Panc1 (cell line): ENCODE measurements around the gene C20orf204. TPM values are rescaled to one million over a fixed set of nuclear protein-coding genes. Genes with fewer than 3 reads are reported as not detected.
A peak's percentile ranks its signal among the peaks of the same experiment; 100 is the strongest.

Experiments
- ATAC-seq: fragments of 200-7000 bp; cut with Tn5 transposase; 2 replicates; pipeline ENCODE4 v1.9.1; 2020; ENCODE audit warnings: mild to moderate bottlenecking, moderate library complexity
- BruUV-seq: library from RNA; stranded (reverse); fragments of 400-500 nt; replicated peaks from 2 replicates; lab custom pipeline; 2021; lab: Mats Ljungman, UMichigan
- CTCF ChIA-PET: fragments of 300-600 bp; sonication (Branson Sonifier 250); formaldehyde crosslinking; loops from one replicate; lab custom pipeline; 2022; ENCODE audit warnings: antibody characterized with exemption; lab: Charles Lee
- POLR2A ChIA-PET: fragments of 300-600 bp; sonication (Branson Sonifier 250); formaldehyde crosslinking; loops from one replicate; lab custom pipeline; 2022; ENCODE audit warnings: antibody characterized with exemption; lab: Charles Lee
- DNase-seq: peaks from one replicate; pipeline ENCODE4 v3.0.0-alpha.2; 2010; ENCODE audit warnings: low read depth, low spot score
- H3K27ac ChIP-seq: 2 replicates; pipeline ENCODE4 v1.5.1; 2011; ENCODE audit warnings: mild to moderate bottlenecking, low read length, inconsistent platforms
- H3K27me3 ChIP-seq: fragments of 200-500 bp; sonication (Bioruptor generic); 2 replicates; pipeline ENCODE4 v1.6.0; 2014; ENCODE audit warnings: low read length, inconsistent platforms; ENCODE audit not compliant: control insufficient read depth, insufficient read depth
- H3K36me3 ChIP-seq: fragments of 200-500 bp; sonication (Bioruptor generic); 2 replicates; pipeline ENCODE4 v1.5.1; 2014; ENCODE audit warnings: inconsistent platforms, mild to moderate bottlenecking, low read length, moderate library complexity; ENCODE audit not compliant: control insufficient read depth, insufficient read depth
- H3K4me1 ChIP-seq: 2 replicates; pipeline ENCODE4 v1.5.1; 2011; ENCODE audit warnings: inconsistent platforms, mild to moderate bottlenecking, low read length, moderate library complexity; ENCODE audit not compliant: control insufficient read depth, insufficient read depth
- H3K4me3 ChIP-seq, 2 experiments: 2 replicates each; pipeline ENCODE4 v1.5.1; 2011 to 2012; ENCODE audit warnings: low read depth in 2 of 2, low read length in 2 of 2, mild to moderate bottlenecking in 2 of 2, inconsistent platforms in 1 of 2, moderate library complexity in 1 of 2
- H3K9me3 ChIP-seq: fragments of 200-500 bp; sonication (Bioruptor generic); 2 replicates; pipeline ENCODE4 v1.5.1; 2014; ENCODE audit warnings: low read depth, mild to moderate bottlenecking, inconsistent platforms, low read length, moderate library complexity; ENCODE audit not compliant: control insufficient read depth, insufficient read depth
- POLR2AphosphoS5 ChIP-seq: IDR thresholded peaks from 2 replicates; pipeline ENCODE4 v1.6.1; 2012; ENCODE audit warnings: mild to moderate bottlenecking, low read depth, low read length, moderate library complexity
- REST ChIP-seq, 2 experiments: IDR thresholded peaks; 2 replicates each; pipeline ENCODE4 v1.6.1; 2011 to 2012; ENCODE audit warnings: low read depth in 2 of 2, control low read depth in 1 of 2, low read length in 1 of 2, mild to moderate bottlenecking in 1 of 2, moderate library complexity in 1 of 2; ENCODE audit not compliant: insufficient read depth in 1 of 2
- SIN3A ChIP-seq: IDR thresholded peaks from 2 replicates; pipeline ENCODE4 v1.6.1; 2012; ENCODE audit warnings: low read depth, mild to moderate bottlenecking, low read length, moderate library complexity, borderline replicate concordance; ENCODE audit not compliant: insufficient read depth
- TCF7L2 ChIP-seq: IDR thresholded peaks from 2 replicates; pipeline ENCODE4 v1.6.1; 2011; ENCODE audit warnings: mild to moderate bottlenecking, low read depth, low read length, inconsistent platforms
- in situ Hi-C: cut with HindIII; loops from 2 replicates; pipeline ENCODE4 v1.10.0; 2016; ENCODE audit warnings: low sequenced_read_pairs, low pct_unique_long_range_greater_than_20kb
- intact Hi-C: fragments of 100-400 bp; cut with micrococcal nuclease; formaldehyde crosslinking; loops from one replicate; pipeline ENCODE4 v1.10.0; 2022; ENCODE audit not compliant: unreplicated experiment
- total RNA-seq: library from RNA; stranded (reverse); gene quantifications from one replicate; pipeline ENCODE4 v1.2.1, GENCODE V29; 2021; ENCODE audit not compliant: unreplicated experiment
- TF ChIP-seq, protein P1 (sequence below): fragments of 450-650 bp; IDR thresholded peaks from 2 replicates; pipeline ENCODE4 v1.5.1; 2017; ENCODE audit warnings: mild to moderate bottlenecking

The C20orf204 gene
- total RNA-seq, 1 experiment from 2014 or later = 1.9 TPM

GRCh38 chr20:64043768-64044167 is 7.8 kb downstream of the C20orf204 start:
- ChIA-PET POLR2A (no interaction called here), CTCF (interaction anchor here (0.5 kb wide), 1 partner anchor 41 kb away, joined by 7 read pairs; no protein-coding TSS in a partner anchor)
- Histone ChIP-seq H3K36me3 (no peaks in the 10 kb centered on the region), H3K27me3 (no peaks in the 10 kb centered on the region), H3K4me1 (peaks cover 38% of the 10 kb centered on the region), H3K4me3 (no peak overlapping the region), H3K27ac (no peak overlapping the region), H3K9me3 (no peaks in the 10 kb centered on the region)
- intact Hi-C loops (no loop called here), in situ Hi-C loops (no loop called here)
- no TSS peak for BruUV-seq
- no peak for DNase-seq
- ATAC-seq = no peak
- TF ChIP-seq POLR2AphosphoS5 (no peak), SIN3A (no peak), REST (IDR thresholded peaks at IDR 0.05; ENCODE audit: insufficient read depth in 1 of 2, low read depth in 2 of 2, low read length in 1 of 2) (no peak), TCF7L2 (no peak)
- TF ChIP-seq, protein P1, sequence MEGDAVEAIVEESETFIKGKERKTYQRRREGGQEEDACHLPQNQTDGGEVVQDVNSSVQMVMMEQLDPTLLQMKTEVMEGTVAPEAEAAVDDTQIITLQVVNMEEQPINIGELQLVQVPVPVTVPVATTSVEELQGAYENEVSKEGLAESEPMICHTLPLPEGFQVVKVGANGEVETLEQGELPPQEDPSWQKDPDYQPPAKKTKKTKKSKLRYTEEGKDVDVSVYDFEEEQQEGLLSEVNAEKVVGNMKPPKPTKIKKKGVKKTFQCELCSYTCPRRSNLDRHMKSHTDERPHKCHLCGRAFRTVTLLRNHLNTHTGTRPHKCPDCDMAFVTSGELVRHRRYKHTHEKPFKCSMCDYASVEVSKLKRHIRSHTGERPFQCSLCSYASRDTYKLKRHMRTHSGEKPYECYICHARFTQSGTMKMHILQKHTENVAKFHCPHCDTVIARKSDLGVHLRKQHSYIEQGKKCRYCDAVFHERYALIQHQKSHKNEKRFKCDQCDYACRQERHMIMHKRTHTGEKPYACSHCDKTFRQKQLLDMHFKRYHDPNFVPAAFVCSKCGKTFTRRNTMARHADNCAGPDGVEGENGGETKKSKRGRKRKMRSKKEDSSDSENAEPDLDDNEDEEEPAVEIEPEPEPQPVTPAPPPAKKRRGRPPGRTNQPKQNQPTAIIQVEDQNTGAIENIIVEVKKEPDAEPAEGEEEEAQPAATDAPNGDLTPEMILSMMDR = no peak

DNA sequence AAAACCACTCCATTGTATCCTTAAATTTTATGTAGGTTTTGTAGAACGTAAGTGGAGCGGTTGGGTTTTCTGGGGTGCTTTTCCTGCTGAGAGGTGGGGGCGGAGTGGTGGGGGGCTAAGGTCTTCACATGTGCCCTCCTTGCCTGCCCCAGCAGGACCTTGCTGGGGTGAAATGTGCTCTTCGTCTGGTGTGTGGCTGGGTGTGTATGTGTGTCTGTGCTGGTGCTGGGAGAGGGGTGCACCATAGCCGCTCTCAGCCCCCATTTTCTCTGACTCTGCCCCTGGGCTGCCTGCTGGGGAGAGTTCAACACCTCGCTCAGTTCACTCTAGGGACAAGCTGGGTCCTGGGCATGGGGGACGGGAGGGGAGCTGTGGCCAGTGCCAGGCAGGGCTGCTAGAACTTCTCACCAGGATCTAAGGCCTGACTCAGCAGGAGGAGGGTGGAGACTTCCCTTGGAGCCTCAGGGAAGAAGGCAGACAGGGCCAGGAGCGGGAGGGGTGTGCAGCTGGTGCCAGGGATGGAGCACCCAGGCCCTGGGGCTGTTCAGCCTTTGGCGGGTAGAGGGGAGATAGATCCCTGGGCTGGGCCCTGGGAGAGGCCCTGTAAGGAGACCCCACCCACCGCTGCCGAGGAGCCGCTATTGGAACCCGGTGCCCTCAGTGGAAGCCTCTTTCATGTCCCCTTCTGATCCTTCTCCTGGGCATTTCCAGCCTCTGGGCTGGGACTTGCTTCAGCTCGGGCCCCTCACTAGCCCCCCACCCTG is 8.7 kb downstream of the C20orf204 start:
- H3K9me3 ChIP-seq = no peaks in the 10 kb centered on the region
- DNase-seq (no peak), ATAC-seq (peak; percentile 71)
- intact Hi-C loops (no loop called here), in situ Hi-C loops (no loop called here)
- H3K4me1 ChIP-seq = peaks cover 33% of the 10 kb centered on the region
- no peak for TF ChIP-seq TCF7L2
- TF ChIP-seq REST (IDR thresholded peaks at IDR 0.05; ENCODE audit: insufficient read depth in 1 of 2, low read depth in 2 of 2, low read length in 1 of 2) = no peak
- TF ChIP-seq, protein P1 = no peak
- no peak for TF ChIP-seq SIN3A
- TF ChIP-seq POLR2AphosphoS5 = no peak
- H3K27me3 ChIP-seq = no peaks in the 10 kb centered on the region
- H3K27ac ChIP-seq = peak overlapping the region; percentile 62
- no TSS peak for BruUV-seq
- H3K4me3 ChIP-seq = peak overlapping the region in 1 of 2 experiments; percentile 13; a peak in 2 of 4 replicates
- ChIA-PET CTCF (interaction anchor here (0.7 kb wide), 1 partner anchor 75 kb away, joined by 5 read pairs; no protein-coding TSS in a partner anchor), POLR2A (no interaction called here)
- no peaks in the 10 kb centered on the region for H3K36me3 ChIP-seq
